Upper lobe of left lung (tissue), 6 donors: ENCODE measurements around the gene SMCHD1. TPM values are rescaled to one million over a fixed set of nuclear protein-coding genes. Genes with fewer than 3 reads are reported as not detected.

Source experiments
- ATAC-seq, 2 donors: fragments of 200-7000 bp; cut with Tn5 transposase; one replicate each; pipeline ENCODE4 v1.9.1; 2022; ENCODE audit warnings: mild to moderate bottlenecking in 2 of 2, moderate library complexity in 2 of 2; ENCODE audit not compliant: low FRiP score in 2 of 2
- DNase-seq, 2 donors: peaks; one replicate each; pipeline ENCODE4 v3.0.0-alpha.2; 2019 to 2020
- H3K27ac ChIP-seq, 4 donors: fragments of 200-600 bp; sonication (generic); one replicate each; pipeline ENCODE4 v1.5.1; 2016 to 2019
- H3K27me3 ChIP-seq, 4 donors: fragments of 200-600 bp; sonication (generic); one replicate each; pipeline ENCODE4 v1.5.1; 2017 to 2019
- H3K36me3 ChIP-seq, 4 donors: fragments of 200-600 bp; sonication (generic); one replicate each; pipeline ENCODE4 v1.5.1; 2016 to 2019
- H3K4me1 ChIP-seq, 4 donors: fragments of 200-600 bp; sonication (generic); one replicate each; pipeline ENCODE4 v1.5.1; 2018 to 2019
- H3K4me3 ChIP-seq, 4 donors: fragments of 200-600 bp; sonication (generic); one replicate each; pipeline ENCODE4 v1.5.1; 2017 to 2019; ENCODE audit warnings: mild to moderate bottlenecking in 2 of 4, moderate library complexity in 1 of 4
- H3K9me3 ChIP-seq, 4 donors: fragments of 200-600 bp; sonication (generic); one replicate each; pipeline ENCODE4 v1.5.1; 2018 to 2019
- EP300 ChIP-seq, 4 donors: sonication (generic); formaldehyde crosslinking; IDR thresholded peaks; one replicate each; pipeline ENCODE4 v1.5.1; 2017; ENCODE audit warnings: antibody characterized with exemption in 4 of 4, control low read depth in 2 of 4
- POLR2A ChIP-seq, 4 donors: fragments of 450-650 bp; IDR thresholded peaks; one replicate each; pipeline ENCODE4 v1.5.1; 2016 to 2017; ENCODE audit warnings: antibody characterized with exemption in 4 of 4, mild to moderate bottlenecking in 2 of 4
- POLR2AphosphoS5 ChIP-seq, 2 donors: sonication (generic); formaldehyde crosslinking; IDR thresholded peaks; one replicate each; pipeline ENCODE4 v1.5.1; 2017; ENCODE audit warnings: antibody characterized with exemption in 2 of 2
- WGBS, 2 donors: methylation state at CpG; one replicate each; pipeline ENCODE4 v1.1.5; 2017 to 2018; 5-methylcytosine and 5-hydroxymethylcytosine counted together
- total RNA-seq, 6 donors: library from RNA; depleted of rRNA in 4 of 6; stranded (reverse); fragments of >200 nt in 4 of 6; gene quantifications; one replicate each; pipeline versions ENCODE4 v1.1.0 to v1.2.1, GENCODE V29; 2016 to 2021
- TF ChIP-seq, protein P1 (sequence below), 6 experiments: fragments of 450-650 bp in 4 of 6; fragments of 200-600 bp in 2 of 6; sonication (generic) in 2 of 6; IDR thresholded peaks; one replicate each; pipeline ENCODE4 v1.5.1; 2016 to 2019; ENCODE audit warnings: antibody characterized with exemption in 6 of 6
- donor health status: DM: no; HTN: no; CAD: no; lungs with moderate emphysema.
- donor health status: DM: no; HTN: yes; CAD: no; lungs with severe emphysema.

SMCHD1 gene
- 100 to 1,000 TPM in 2 of 6 donors, 10 to 100 TPM in 4; 39.2 to 157 (median 58.9) TPM for total RNA-seq

DNA sequence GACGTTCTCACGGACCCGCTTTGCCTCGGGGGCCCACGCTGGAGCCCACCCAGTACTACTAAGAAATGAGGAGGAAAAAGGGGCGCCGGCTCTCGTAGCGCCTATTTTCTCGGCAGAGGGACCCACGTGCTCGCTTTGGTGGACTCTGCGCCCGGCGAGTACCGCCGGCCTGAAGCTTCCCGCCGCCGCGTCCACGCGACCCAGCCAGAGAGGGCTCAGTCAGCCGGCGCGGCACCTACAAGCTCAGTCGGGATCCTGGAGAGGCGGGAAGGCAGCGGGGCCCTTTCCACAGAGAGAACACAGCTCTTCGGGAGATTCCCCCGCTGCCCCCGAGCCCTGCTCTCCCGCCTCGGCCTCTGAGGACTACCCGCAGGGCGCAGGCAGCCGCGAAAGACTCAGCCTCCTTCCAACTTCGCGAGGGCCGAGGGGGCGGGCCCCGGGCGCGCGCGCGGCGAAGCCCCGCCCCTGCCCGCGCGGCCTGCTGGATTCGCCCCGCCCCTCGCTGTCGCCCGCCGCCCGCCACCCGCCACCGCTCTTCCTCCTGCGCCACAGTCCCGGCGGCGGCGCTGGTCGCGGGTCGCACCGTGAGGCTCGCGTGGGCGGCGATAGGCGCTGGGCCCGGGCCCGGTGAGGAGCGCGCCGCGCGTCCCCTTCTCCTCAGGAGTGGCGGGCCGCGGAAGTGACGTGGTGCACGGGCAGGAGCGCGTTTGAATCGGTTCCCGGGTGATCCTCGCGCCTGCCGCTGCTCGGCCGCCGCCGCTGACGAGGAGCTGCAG, at the start of gene SMCHD1:
SMCHD1 (plus strand) TSS at position 549 of the 776 bp plus-strand sequence. CDS start 350 bp downstream, outside the sequence.
- DNase-seq (peak; percentile 91 to 98), ATAC-seq (peak; percentile 92 to 95)
- H3K4me3 ChIP-seq, result peak within 1 kb of the TSS; percentile 77 to 99 (median 95)
- H3K27me3 ChIP-seq, result no peaks in the 10 kb centered on the region
- no peaks in the 10 kb centered on the region for H3K9me3 ChIP-seq
- TF ChIP-seq POLR2A (IDR thresholded peaks at IDR 0.05), result peak in 3 of 4 donors; percentile 86 to 96 (median 96)
- TF ChIP-seq, protein P1, sequence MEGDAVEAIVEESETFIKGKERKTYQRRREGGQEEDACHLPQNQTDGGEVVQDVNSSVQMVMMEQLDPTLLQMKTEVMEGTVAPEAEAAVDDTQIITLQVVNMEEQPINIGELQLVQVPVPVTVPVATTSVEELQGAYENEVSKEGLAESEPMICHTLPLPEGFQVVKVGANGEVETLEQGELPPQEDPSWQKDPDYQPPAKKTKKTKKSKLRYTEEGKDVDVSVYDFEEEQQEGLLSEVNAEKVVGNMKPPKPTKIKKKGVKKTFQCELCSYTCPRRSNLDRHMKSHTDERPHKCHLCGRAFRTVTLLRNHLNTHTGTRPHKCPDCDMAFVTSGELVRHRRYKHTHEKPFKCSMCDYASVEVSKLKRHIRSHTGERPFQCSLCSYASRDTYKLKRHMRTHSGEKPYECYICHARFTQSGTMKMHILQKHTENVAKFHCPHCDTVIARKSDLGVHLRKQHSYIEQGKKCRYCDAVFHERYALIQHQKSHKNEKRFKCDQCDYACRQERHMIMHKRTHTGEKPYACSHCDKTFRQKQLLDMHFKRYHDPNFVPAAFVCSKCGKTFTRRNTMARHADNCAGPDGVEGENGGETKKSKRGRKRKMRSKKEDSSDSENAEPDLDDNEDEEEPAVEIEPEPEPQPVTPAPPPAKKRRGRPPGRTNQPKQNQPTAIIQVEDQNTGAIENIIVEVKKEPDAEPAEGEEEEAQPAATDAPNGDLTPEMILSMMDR (IDR thresholded peaks at IDR 0.05), result peak in 3 of 6 experiments; percentile 20 to 52 (median 37)
- peak; percentile 83 to 97 for TF ChIP-seq POLR2AphosphoS5 (IDR thresholded peaks at IDR 0.05)
- no peak for TF ChIP-seq EP300 (IDR thresholded peaks at IDR 0.05)
- H3K36me3 ChIP-seq, result no peaks in the 10 kb centered on the region
- H3K4me1 ChIP-seq, result peaks cover 19 to 43% (median 31%) of the 10 kb centered on the region in 4 donors
- H3K27ac ChIP-seq, result peak within 1 kb of the TSS; percentile 96 to 99 (median 98)
- WGBS, 2 donors, result 0% methylated on average over 62 of the region's 100 CpGs; no CpG with 5 or more reads in 1 of the 2 donors

DNA sequence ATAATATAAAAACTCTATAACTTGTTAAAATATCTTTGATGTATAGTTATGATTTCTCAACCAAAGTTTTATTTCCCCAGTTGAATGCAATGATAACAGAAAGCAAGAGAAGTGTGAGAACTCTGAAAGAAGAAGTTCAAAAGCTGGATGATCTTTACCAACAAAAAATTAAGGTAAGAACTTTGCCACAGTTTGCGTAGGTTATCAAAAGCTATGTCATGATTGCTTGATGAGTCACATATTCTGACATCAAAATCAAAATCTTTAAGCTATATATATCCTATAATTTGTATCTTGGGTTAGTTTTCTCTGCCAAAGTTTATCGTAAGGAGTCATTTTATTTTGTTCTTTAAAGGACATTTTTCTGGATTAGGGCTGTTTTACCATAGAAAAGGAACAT, 49.2 kb upstream of the SMCHD1 start:
- peak overlapping the region in 3 of 4 donors; percentile 35 to 72 (median 45) for H3K27ac ChIP-seq
- ATAC-seq, result no peak
- WGBS, 2 donors, result 75 to 81% methylated on average over 2 of the region's 2 CpGs

DNA sequence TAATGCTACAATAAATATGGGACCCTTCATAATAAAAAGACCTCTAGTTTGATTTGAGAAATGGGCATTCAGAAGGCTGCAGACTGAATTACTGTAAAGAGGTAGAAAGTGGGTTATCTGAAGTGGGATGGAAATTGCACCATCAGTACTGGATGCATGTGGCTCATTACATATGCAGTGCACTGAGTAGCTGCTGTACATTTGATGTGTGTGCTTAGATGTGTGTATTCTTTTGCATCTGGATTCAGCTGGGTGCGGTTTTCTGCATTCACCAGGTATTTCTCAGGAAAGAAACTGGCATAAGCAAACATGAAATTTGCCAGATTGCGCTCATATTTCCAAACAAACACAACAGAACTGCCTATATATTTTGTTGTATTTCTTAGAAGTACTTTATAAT, 45.9 kb upstream of the SMCHD1 start:
- Histone ChIP-seq H3K27me3 (no peaks in the 10 kb centered on the region), H3K4me3 (no peak overlapping the region), H3K9me3 (no peaks in the 10 kb centered on the region), H3K36me3 (no peaks in the 10 kb centered on the region), H3K4me1 (peaks cover 0 to 9% (median 5%) of the 10 kb centered on the region in 4 donors), H3K27ac (no peak overlapping the region)
- ATAC-seq (no peak), DNase-seq (no peak)
- TF ChIP-seq POLR2A (IDR thresholded peaks at IDR 0.05), result no peak
- TF ChIP-seq, protein P1 (IDR thresholded peaks at IDR 0.05), result no peak
- WGBS, 2 donors, result 95 to 98% methylated on average over 2 of the region's 2 CpGs

More for the DNA sequence above, 49.2 kb upstream of the SMCHD1 start:
- DNase-seq, result no peak
- Histone ChIP-seq H3K4me3 (no peak overlapping the region), H3K4me1 (peaks cover 0 to 9% (median 5%) of the 10 kb centered on the region in 4 donors), H3K9me3 (no peaks in the 10 kb centered on the region), H3K27me3 (no peaks in the 10 kb centered on the region), H3K36me3 (no peaks in the 10 kb centered on the region)
- TF ChIP-seq EP300 (IDR thresholded peaks at IDR 0.05), result no peak
- no peak for TF ChIP-seq POLR2A (IDR thresholded peaks at IDR 0.05)
- no peak for TF ChIP-seq POLR2AphosphoS5 (IDR thresholded peaks at IDR 0.05)
- TF ChIP-seq, protein P1 (IDR thresholded peaks at IDR 0.05), result no peak

DNA sequence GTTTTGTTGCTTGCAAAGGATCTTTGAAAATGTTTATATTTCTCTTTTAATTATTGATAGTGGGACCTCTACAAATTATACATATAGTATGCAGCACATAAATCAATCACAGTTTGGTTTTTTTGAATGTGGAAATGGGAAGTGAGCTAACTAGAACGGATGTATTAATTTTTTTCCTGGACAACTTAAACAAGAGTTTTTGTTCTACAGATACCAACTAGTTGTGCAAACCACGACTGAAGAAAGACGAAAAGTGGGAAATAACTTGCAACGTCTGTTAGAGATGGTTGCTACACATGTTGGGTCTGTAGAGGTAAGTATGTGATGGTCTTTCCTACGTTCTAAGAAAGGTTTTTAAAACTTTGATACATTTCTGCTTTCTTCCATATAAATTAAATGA, 45.0 kb upstream of the SMCHD1 start:
- H3K4me1 ChIP-seq, result peaks cover 0 to 9% (median 3%) of the 10 kb centered on the region in 4 donors
- DNase-seq, result no peak
- no peak for ATAC-seq
- H3K4me3 ChIP-seq, result no peak overlapping the region
- H3K36me3 ChIP-seq, result no peaks in the 10 kb centered on the region
- H3K27ac ChIP-seq, result no peak overlapping the region
- WGBS, 2 donors, result 74 to 83% methylated on average over 5 of the region's 5 CpGs
- H3K9me3 ChIP-seq, result no peaks in the 10 kb centered on the region
- no peak for TF ChIP-seq EP300 (IDR thresholded peaks at IDR 0.05)
- TF ChIP-seq POLR2AphosphoS5 (IDR thresholded peaks at IDR 0.05), result no peak
- TF ChIP-seq, protein P1 (IDR thresholded peaks at IDR 0.05), result no peak
- no peak for TF ChIP-seq POLR2A (IDR thresholded peaks at IDR 0.05)
- H3K27me3 ChIP-seq, result no peaks in the 10 kb centered on the region
